ENCODE results near the gene DGKI.

The DGKI gene

DNA sequence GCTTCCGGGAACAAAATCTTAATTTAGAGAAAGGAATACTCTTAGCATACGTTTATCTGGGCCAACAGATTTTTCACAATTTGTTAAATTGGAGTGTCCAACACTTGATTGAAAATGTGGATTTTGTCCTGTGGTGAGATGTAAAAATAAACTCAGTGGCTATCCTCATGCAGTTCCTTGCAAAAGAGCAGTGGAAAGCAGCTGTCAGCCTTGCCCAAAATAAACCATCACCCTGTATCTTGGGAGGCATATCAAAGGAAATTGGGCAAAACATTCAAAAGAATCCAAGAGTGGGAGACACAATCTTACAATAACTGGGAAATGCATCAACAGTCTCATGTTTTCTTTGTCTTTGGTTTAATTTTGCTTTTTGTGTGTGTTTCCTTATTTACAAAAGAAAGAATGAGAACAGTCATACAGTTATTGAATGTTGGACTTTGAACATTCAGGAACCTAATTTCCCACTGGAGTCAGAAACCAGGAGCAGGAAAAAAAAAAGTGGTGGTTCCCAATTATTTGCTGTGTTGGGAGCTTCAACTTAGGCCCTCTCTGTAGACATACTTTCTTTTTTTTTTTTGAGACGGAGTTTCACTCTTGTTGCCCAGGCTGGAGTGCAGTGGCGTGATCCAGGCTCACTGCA is 44.4 kb upstream of the DGKI start:
- Histone ChIP-seq H3K9ac (ENCODE audit: low read depth, low read length, poor library complexity) (no peak overlapping the region), H3K27ac (replicated peaks; ENCODE audit: low read length) (no peak overlapping the region), H3K27me3 (ENCODE audit: control insufficient read depth in 3 of 3, insufficient read depth in 3 of 3, low read depth in 1 of 3, low read length in 3 of 3) (no peaks in the 10 kb centered on the region), H3K4me1 (ENCODE audit: control insufficient read depth in 2 of 2, insufficient read depth in 1 of 2, low read depth in 1 of 2, low read length in 2 of 2) (peaks cover 9 to 11% of the 10 kb centered on the region in 2 donors), H2BK15ac (ENCODE audit: low read length) (no peak overlapping the region), H3K79me1 (ENCODE audit: low read depth, low read length) (no peaks in the 10 kb centered on the region), H3K4me2 (ENCODE audit: insufficient read depth, low read length, poor library complexity, severe bottlenecking) (no peak overlapping the region), H3K23ac (ENCODE audit: low read depth, low read length, poor library complexity) (no peak overlapping the region), H2AK5ac (ENCODE audit: low read depth, low read length) (no peak overlapping the region), H2BK120ac (ENCODE audit: low read depth, low read length) (no peak overlapping the region), H3K18ac (ENCODE audit: low read length) (no peak overlapping the region), H4K8ac (ENCODE audit: low read depth, low read length) (no peak overlapping the region), H3K9me3 (replicated peaks in 1 of 2; ENCODE audit: control insufficient read depth in 2 of 2, insufficient read depth in 1 of 2, low read depth in 1 of 2, low read length in 2 of 2) (peaks cover 0 to 4% of the 10 kb centered on the region in 2 donors), H2AFZ (ENCODE audit: low read length) (no peak overlapping the region), H4K91ac (ENCODE audit: low read depth, low read length, poor library complexity) (no peak overlapping the region), H3K36me3 (replicated peaks in 1 of 2; ENCODE audit: control insufficient read depth in 2 of 2, insufficient read depth in 2 of 2, low read length in 2 of 2) (peaks cover 7 to 59% of the 10 kb centered on the region in 2 donors), H3K14ac (ENCODE audit: low read length) (no peak overlapping the region), H3K4me3 (ENCODE audit: low read length in 2 of 2) (no peak overlapping the region), H2BK12ac (ENCODE audit: low read length) (no peak overlapping the region), H2BK5ac (ENCODE audit: low read length) (no peak overlapping the region), H3K4ac (ENCODE audit: low read length) (no peak overlapping the region)
- no CpG with 5 or more reads among the region's 4 CpGs for WGBS, 2 donors (ENCODE audit: extremely low coverage in 2 of 2, insufficient read length in 2 of 2, insufficient replicate concordance in 1 of 2)
- DNase-seq (ENCODE audit: low spot score), result no peak

- no peak for DNase-seq (ENCODE audit: low spot score)
- no peak overlapping the region for H2AFZ ChIP-seq (ENCODE audit: low read length)
- peaks cover 0 to 4% of the 10 kb centered on the region in 2 donors for H3K9me3 ChIP-seq (replicated peaks in 1 of 2; ENCODE audit: control insufficient read depth in 2 of 2, insufficient read depth in 1 of 2, low read depth in 1 of 2, low read length in 2 of 2)
- H2AK5ac ChIP-seq (ENCODE audit: low read depth, low read length), result no peak overlapping the region
- no peak overlapping the region for H3K4me3 ChIP-seq (ENCODE audit: low read length in 2 of 2)
- H2BK15ac ChIP-seq (ENCODE audit: low read length), result no peak overlapping the region
- no CpG with 5 or more reads among the region's 3 CpGs for WGBS, 2 donors (ENCODE audit: extremely low coverage in 2 of 2, insufficient read length in 2 of 2, insufficient replicate concordance in 1 of 2)
- no peak overlapping the region for H2BK5ac ChIP-seq (ENCODE audit: low read length)
- H3K27me3 ChIP-seq (ENCODE audit: control insufficient read depth in 3 of 3, insufficient read depth in 3 of 3, low read depth in 1 of 3, low read length in 3 of 3), result no peaks in the 10 kb centered on the region
- H3K18ac ChIP-seq (ENCODE audit: low read length), result no peak overlapping the region
- H3K4ac ChIP-seq (ENCODE audit: low read length), result no peak overlapping the region
- H4K8ac ChIP-seq (ENCODE audit: low read depth, low read length), result no peak overlapping the region
- peaks cover 2 to 57% of the 10 kb centered on the region in 2 donors for H3K36me3 ChIP-seq (replicated peaks in 1 of 2; ENCODE audit: control insufficient read depth in 2 of 2, insufficient read depth in 2 of 2, low read length in 2 of 2)
- H3K4me1 ChIP-seq (ENCODE audit: control insufficient read depth in 2 of 2, insufficient read depth in 1 of 2, low read depth in 1 of 2, low read length in 2 of 2), result peaks cover 12 to 13% of the 10 kb centered on the region in 2 donors
- H3K23ac ChIP-seq (ENCODE audit: low read depth, low read length, poor library complexity), result no peak overlapping the region
- H3K14ac ChIP-seq (ENCODE audit: low read length), result no peak overlapping the region
- H2BK12ac ChIP-seq (ENCODE audit: low read length), result no peak overlapping the region
- no peak overlapping the region for H3K9ac ChIP-seq (ENCODE audit: low read depth, low read length, poor library complexity)
- H3K79me1 ChIP-seq (ENCODE audit: low read depth, low read length), result no peaks in the 10 kb centered on the region
- H4K91ac ChIP-seq (ENCODE audit: low read depth, low read length, poor library complexity), result no peak overlapping the region
- H3K4me2 ChIP-seq (ENCODE audit: insufficient read depth, low read length, poor library complexity, severe bottlenecking), result no peak overlapping the region
- H2BK120ac ChIP-seq (ENCODE audit: low read depth, low read length), result no peak overlapping the region
- H3K27ac ChIP-seq (replicated peaks; ENCODE audit: low read length), result no peak overlapping the region
Observed at GRCh38 chr7:137890449-137890921, 43.7 kb upstream of the DGKI start.

- peaks cover 10 to 56% of the 10 kb centered on the region in 2 donors for H3K36me3 ChIP-seq (replicated peaks in 1 of 2; ENCODE audit: control insufficient read depth in 2 of 2, insufficient read depth in 2 of 2, low read length in 2 of 2)
- no peaks in the 10 kb centered on the region for H3K27me3 ChIP-seq (ENCODE audit: control insufficient read depth in 3 of 3, insufficient read depth in 3 of 3, low read depth in 1 of 3, low read length in 3 of 3)
- no CpG with 5 or more reads among the region's 2 CpGs for WGBS, 2 donors (ENCODE audit: extremely low coverage in 2 of 2, insufficient read length in 2 of 2, insufficient replicate concordance in 1 of 2)
- H4K91ac ChIP-seq (ENCODE audit: low read depth, low read length, poor library complexity), result no peak overlapping the region
- H2BK120ac ChIP-seq (ENCODE audit: low read depth, low read length), result no peak overlapping the region
- H3K4me3 ChIP-seq (ENCODE audit: low read length in 2 of 2), result no peak overlapping the region
- H2AK5ac ChIP-seq (ENCODE audit: low read depth, low read length), result no peak overlapping the region
- H2BK5ac ChIP-seq (ENCODE audit: low read length), result no peak overlapping the region
- H3K9me3 ChIP-seq (replicated peaks in 1 of 2; ENCODE audit: control insufficient read depth in 2 of 2, insufficient read depth in 1 of 2, low read depth in 1 of 2, low read length in 2 of 2), result no peaks in the 10 kb centered on the region
- H3K27ac ChIP-seq (replicated peaks; ENCODE audit: low read length), result no peak overlapping the region
- no peak overlapping the region for H3K18ac ChIP-seq (ENCODE audit: low read length)
- DNase-seq (ENCODE audit: low spot score), result no peak
- no peak overlapping the region for H3K9ac ChIP-seq (ENCODE audit: low read depth, low read length, poor library complexity)
- no peaks in the 10 kb centered on the region for H3K79me1 ChIP-seq (ENCODE audit: low read depth, low read length)
- no peak overlapping the region for H3K14ac ChIP-seq (ENCODE audit: low read length)
- H3K4ac ChIP-seq (ENCODE audit: low read length), result no peak overlapping the region
- peaks cover 12 to 14% of the 10 kb centered on the region in 2 donors for H3K4me1 ChIP-seq (ENCODE audit: control insufficient read depth in 2 of 2, insufficient read depth in 1 of 2, low read depth in 1 of 2, low read length in 2 of 2)
- H4K8ac ChIP-seq (ENCODE audit: low read depth, low read length), result no peak overlapping the region
- no peak overlapping the region for H2BK12ac ChIP-seq (ENCODE audit: low read length)
- no peak overlapping the region for H3K23ac ChIP-seq (ENCODE audit: low read depth, low read length, poor library complexity)
- no peak overlapping the region for H2AFZ ChIP-seq (ENCODE audit: low read length)
- H2BK15ac ChIP-seq (ENCODE audit: low read length), result no peak overlapping the region
- no peak overlapping the region for H3K4me2 ChIP-seq (ENCODE audit: insufficient read depth, low read length, poor library complexity, severe bottlenecking)
Observed at GRCh38 chr7:137888241-137888640, 41.5 kb upstream of the DGKI start.

GRCh38 chr7:137886746-137887145 is 40.0 kb upstream of the DGKI start:
- peak overlapping the region; percentile 51 for H3K27ac ChIP-seq (replicated peaks; ENCODE audit: low read length)
- peaks cover 19 to 60% of the 10 kb centered on the region in 2 donors for H3K36me3 ChIP-seq (replicated peaks in 1 of 2; ENCODE audit: control insufficient read depth in 2 of 2, insufficient read depth in 2 of 2, low read length in 2 of 2)
- H3K4me2 ChIP-seq (ENCODE audit: insufficient read depth, low read length, poor library complexity, severe bottlenecking), result no peak overlapping the region
- peaks cover 12 to 14% of the 10 kb centered on the region in 2 donors for H3K4me1 ChIP-seq (ENCODE audit: control insufficient read depth in 2 of 2, insufficient read depth in 1 of 2, low read depth in 1 of 2, low read length in 2 of 2)
- peaks cover 5 to 12% of the 10 kb centered on the region in 2 donors for H3K9me3 ChIP-seq (replicated peaks in 1 of 2; ENCODE audit: control insufficient read depth in 2 of 2, insufficient read depth in 1 of 2, low read depth in 1 of 2, low read length in 2 of 2)
- no peak overlapping the region for H2BK12ac ChIP-seq (ENCODE audit: low read length)
- H3K79me1 ChIP-seq (ENCODE audit: low read depth, low read length), result no peaks in the 10 kb centered on the region
- no peak for DNase-seq (ENCODE audit: low spot score)
- WGBS, 2 donors (ENCODE audit: extremely low coverage in 2 of 2, insufficient read length in 2 of 2, insufficient replicate concordance in 1 of 2), result no CpG with 5 or more reads among the region's 2 CpGs
- H2BK5ac ChIP-seq (ENCODE audit: low read length), result no peak overlapping the region
- no peaks in the 10 kb centered on the region for H3K27me3 ChIP-seq (ENCODE audit: control insufficient read depth in 3 of 3, insufficient read depth in 3 of 3, low read depth in 1 of 3, low read length in 3 of 3)
- H2AK5ac ChIP-seq (ENCODE audit: low read depth, low read length), result no peak overlapping the region
- H3K14ac ChIP-seq (ENCODE audit: low read length), result no peak overlapping the region
- H4K8ac ChIP-seq (ENCODE audit: low read depth, low read length), result no peak overlapping the region
- H2AFZ ChIP-seq (ENCODE audit: low read length), result no peak overlapping the region
- no peak overlapping the region for H3K23ac ChIP-seq (ENCODE audit: low read depth, low read length, poor library complexity)
- H2BK15ac ChIP-seq (ENCODE audit: low read length), result no peak overlapping the region
- no peak overlapping the region for H3K4ac ChIP-seq (ENCODE audit: low read length)
- H3K9ac ChIP-seq (ENCODE audit: low read depth, low read length, poor library complexity), result no peak overlapping the region
- H3K4me3 ChIP-seq (ENCODE audit: low read length in 2 of 2), result no peak overlapping the region
- no peak overlapping the region for H4K91ac ChIP-seq (ENCODE audit: low read depth, low read length, poor library complexity)
- H2BK120ac ChIP-seq (ENCODE audit: low read depth, low read length), result no peak overlapping the region
- no peak overlapping the region for H3K18ac ChIP-seq (ENCODE audit: low read length)

Data from neuronal stem cell (in vitro differentiated cells).